NCI-H446 treated with DMSO at 0.1 percent for 48 hours (cell line): ENCODE data around the gene ABCA5.
"Not testable (repeated sequence)": the region's sequence is repeated elsewhere in the genome, so short reads cannot be mapped to it uniquely, and the experiment has no call there.

Experiments
- DNase-seq: peaks from one replicate; lab custom pipeline; 2025; lab: John Stamatoyannopoulos, UW

ABCA5 gene

GRCh38 chr17:69331756-69332155 is 4.8 kb upstream of the ABCA5 start:
- DNase-seq = no peak

GRCh38 chr17:69326377-69327059 is 415 bp downstream of the ABCA5 start:
- DNase-seq = no peak

GRCh38 chr17:69325518-69326376 is 1.2 kb downstream of the ABCA5 start:
- DNase-seq = no peak

DNA sequence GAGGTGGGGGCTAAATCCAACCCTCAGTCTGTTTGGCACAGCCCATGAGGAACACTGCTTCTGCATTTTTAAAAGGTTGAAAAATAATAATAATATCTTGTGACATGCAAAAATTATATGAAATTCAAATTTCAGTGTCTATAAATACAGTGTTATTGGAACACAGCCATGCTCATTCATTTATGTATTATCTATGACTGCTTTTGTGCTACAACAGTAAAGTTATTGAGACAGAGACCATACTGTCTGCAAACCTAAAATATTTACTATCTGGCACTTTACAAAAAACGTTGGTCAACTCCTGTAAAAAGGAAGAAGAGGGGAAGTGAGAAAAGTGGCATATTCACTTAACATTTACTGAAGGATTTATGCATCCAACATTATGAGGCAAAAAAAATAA is 3.1 kb downstream of the ABCA5 start:
- no peak for DNase-seq

DNA sequence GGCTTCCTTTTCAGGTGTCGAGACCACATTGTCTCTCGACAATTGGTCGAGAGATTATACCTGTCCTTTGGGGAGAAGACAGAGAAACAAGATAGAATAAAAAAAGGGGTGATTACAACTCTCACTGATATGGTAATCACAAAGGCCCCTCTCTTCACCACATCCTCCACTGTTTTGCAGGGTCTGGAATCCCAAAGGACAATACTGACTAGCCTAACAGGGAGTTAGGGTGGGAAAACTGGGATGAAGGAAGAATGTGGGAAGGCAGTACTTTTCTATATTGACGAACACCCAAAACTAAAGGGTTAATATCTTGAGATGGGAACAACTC is 6.1 kb downstream of the ABCA5 start:
- no peak for DNase-seq

GRCh38 chr17:69320210-69320907 is 6.6 kb downstream of the ABCA5 start:
- no peak for DNase-seq

GRCh38 chr17:69317625-69318024 is 9.3 kb downstream of the ABCA5 start:
- no peak for DNase-seq

DNA sequence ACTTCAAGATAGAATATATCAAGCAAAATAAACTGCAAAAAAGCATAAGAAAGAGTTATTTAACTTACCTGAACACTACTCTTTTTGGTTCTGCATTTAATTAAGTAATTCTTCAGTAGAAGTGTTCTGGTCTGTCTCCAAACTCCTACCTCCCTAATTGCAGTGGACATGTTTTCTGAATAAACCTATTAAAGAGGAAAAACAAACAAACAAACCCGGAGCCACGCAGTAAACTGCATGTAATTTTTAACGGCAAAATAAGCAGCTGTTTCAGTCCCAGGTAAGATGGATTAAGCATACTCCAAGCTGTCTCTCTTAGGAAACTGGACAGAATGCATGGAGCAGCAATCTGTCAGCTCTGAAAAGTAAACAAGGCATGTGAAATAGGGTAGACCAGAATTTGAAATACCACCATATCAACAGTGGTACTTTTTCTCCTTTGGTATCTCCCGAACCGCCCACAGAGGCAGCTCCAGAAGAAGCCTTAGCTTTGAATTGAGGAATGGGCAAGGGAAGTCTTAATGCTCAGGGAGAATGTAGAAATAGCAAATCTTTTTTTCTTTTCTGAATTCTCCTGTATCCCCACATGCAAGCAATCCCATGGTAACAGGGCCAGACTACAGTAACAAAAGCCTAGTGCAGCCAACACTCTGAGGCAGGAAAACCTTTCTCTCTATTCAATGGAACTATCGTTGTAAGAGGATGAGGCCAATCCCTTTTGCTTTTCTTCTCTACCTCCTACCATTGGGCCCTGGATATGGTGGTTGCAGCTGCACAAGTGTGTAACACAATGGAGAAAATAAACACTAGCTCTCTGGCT is 12.5 kb downstream of the ABCA5 start:
- DNase-seq = no peak

DNA sequence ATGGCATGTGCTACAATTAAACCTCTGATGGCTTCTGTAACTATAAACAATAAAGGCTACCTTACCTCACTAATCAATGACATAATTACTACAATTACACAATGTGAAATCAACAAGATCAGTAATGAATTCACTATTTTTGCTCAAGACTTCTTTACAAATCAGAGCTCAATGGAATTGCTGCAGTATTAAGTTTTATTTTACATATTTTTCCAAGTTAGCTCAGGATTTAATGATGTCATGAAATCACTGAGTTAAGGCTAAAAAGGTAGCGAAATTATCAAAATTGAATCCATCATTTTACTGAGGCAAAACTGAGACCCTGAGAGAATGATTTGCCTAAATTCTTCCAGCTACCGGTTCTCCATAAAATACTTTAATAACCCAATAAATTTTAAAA is 21.8 kb downstream of the ABCA5 start:
- no peak for DNase-seq

DNA sequence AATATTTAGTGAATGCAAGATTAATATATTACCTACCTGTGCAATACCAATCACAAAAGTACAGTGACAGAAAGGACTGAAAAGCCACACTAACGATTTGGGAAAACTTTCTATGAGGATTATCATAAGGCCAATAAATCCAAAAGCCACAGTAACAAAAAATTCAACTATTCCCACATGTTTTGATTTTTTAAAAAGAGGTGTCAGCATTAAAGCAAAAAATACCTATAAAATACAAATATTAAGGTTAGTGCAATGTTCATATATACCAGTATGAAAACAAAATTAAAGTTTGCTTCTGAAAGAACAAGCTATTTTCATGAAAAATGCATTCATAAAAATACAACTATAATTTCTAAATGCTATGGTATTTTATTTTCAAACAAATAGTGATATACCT is 24.3 kb downstream of the ABCA5 start:
- DNase-seq = no peak

DNA sequence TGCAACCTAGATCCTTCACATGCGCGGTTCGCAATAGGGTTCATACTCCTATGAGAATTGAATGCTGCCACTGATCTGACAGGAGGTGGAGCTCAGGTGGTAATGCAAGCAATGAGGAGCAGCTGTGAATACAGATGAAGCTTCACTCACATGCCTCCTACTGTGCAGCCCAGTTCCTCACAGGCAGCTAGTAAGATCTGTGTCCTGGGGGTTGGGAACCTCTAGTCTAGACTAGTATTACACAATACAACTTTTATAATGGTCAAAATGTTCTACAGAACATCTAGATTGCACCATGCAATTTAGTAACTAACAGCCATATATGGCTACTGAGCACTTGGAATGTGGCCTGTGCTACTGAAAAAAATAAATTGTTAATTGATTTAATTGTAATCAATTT is 26.7 kb downstream of the ABCA5 start:
- no peak for DNase-seq

DNA sequence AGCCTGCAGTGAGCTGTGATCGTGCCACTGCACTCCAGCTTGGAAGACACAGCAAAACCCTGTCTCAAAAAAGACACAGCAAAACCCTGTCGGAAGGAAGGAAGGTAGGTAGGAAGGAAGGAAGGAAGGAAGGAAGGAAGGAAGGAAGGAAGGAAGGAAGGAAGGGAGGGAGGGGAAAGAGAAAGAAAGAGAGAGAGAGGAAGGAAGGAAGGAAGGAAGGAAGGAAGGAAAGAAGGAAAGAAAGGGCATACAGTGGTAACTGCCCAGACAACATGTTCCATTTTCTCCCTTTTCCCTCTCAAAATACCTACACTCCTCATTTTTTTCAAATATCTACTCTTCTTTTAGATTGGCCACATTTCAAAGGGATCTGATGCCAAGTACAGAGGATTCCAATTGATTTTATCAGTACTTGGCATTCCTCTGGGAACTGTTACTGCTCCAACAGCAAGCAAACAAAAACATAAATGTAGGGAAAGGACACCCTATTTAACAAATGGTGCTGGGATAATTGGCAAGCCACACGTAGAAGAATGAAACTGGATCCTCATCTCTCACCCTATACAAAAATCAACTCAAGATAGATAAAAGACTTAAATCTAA is 28.7 kb downstream of the ABCA5 start:
- DNase-seq = not testable (repeated sequence)

DNA sequence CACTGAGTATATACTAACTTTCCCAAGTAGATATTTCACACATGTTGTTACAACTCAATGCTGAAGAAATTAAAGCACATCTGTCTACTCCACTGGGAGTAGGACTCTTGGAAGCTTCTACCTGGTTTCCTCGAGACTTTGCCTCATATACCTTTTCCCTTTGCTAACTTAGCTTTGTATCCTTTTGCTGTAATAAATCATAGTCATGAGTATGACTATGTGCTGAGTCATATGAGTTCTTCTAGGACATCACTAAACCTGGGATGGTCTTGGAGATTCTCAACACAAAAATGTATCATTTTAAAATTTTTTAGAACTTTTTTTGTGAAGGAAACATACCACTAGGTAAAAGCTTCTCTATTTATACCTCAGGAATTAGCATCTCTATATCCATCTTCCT is 39.8 kb downstream of the ABCA5 start:
- no peak for DNase-seq

GRCh38 chr17:69286257-69286656 is 40.7 kb downstream of the ABCA5 start:
- no peak for DNase-seq

DNA sequence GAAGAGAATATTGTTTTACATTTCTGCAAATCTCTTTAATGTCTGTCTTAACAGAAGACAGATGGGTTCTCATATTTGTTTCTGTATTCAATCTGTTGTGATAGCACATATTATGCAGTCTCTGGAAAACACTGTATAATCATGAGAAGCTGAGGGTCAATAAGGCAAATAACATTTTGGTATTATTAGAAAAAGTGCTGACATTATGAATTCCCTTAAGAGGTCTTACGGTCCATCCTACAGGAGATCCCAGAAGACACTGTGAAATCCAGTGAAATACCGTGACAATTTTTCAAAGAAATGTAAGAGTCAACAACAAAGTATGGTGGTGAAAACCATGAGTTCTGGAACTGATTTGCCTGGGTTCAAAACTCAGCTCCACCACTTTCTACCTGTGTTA is 42.3 kb downstream of the ABCA5 start:
- no peak for DNase-seq

DNA sequence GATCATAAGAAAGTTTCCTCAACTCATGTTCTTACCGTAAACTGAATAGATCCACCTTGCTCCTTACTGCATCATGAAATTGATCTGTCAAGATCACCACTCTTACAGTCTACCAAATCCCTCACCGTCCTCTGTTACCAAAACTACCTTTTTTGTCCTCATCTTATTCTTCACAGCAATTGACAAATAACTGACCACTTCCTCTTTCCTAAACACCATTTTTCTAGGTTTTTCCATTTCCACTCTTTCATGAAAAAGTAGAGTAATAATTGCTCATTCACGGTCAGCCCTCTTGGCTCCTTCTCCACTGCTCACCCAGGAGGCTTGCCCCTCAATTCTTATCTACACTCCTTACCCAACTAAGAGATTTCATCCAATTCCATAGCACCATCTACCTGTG is 44.9 kb downstream of the ABCA5 start:
- DNase-seq = no peak

DNA sequence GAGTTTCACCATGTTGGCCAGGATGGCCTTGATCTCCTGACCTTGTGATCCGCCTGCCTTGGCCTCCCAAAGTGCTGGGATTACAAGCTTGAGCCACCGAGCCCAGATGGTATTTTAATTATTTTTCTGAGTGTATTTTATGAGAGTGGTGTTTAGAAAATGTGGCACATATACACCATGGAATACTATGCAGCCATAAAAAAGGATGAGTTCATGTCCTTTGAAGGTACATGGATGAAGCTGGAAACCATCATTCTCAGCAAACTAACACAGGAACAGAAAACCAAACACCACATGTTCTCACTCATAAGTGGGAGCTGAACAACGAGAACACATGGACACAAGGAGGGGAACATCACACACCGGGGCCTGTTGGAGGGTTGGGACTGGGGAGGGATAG is 50.7 kb downstream of the ABCA5 start:
- not testable (repeated sequence) for DNase-seq

- no peak for DNase-seq
Measured at GRCh38 chr17:69275751-69276150, 51.2 kb downstream of the ABCA5 start.

DNA sequence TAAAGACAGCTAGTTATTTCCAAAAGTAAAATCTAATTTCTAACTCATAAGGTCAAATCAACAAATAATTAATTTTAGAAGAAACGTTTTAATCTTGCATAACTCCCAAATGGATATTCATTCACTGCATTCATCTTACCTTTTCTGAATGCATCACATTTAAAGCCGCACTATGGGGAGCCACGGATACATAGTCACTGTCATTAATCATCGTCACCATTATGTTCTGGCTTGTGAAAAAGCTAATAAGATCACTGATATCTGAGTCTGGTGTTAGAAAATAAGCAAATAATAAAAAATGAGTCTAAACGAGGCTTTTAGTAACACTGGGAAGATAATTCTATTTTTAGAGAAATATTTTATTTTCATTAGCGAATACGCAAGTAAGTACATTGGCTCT is 55.9 kb downstream of the ABCA5 start:
- DNase-seq = no peak

GRCh38 chr17:69269131-69269998 is 57.6 kb downstream of the ABCA5 start:
- DNase-seq = no peak

DNA sequence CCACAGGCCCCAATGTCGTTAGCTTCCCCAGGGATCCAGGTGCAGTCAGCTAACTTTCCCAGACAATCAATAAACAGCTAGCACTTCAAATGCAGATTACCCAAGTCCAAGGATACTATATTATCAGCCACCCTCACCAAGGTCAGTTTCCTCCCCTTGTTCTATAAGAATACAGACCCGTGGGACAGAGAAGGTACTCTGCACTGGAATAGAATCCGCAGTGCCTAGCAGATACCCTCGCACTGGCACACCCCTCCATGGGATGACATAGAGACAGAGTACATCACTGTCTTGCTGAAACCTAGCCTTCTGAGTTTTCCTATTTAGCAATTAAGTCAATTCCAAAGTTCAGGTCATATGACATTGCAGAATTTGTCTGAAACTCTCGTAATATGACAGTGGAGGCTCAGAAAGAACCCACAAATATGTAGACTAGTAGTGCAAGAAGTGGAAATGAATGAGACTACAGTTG is 58.4 kb downstream of the ABCA5 start:
- DNase-seq = no peak
